C1 segment of cervical spinal cord (tissue), 14 donors: ENCODE data around the gene IFI30.
"Not testable (repeated sequence)": the region's sequence is repeated elsewhere in the genome, so short reads cannot be mapped to it uniquely, and the experiment has no call there.

Source experiments
- DNase-seq, 14 donors: peaks; one replicate each; lab custom pipeline; 2025; lab: John Stamatoyannopoulos, UW

Gene IFI30

GRCh38 chr19:18152442-18152816, 21.2 kb upstream of the IFI30 start:
- DNase-seq: peak; percentile 57 to 98 (median 94)

- peak; percentile 86 to 99 (median 97) for DNase-seq
These were observed 20.6 kb upstream of the IFI30 start, which contains the start of gene PIK3R2 for GRCh38 chr19:18152817-18153555. TSS of gene PIK3R2 (plus strand) at chr19:18153163. CDS start at chr19:18155880, 2,717 bp downstream.

GRCh38 chr19:18153556-18154134, 20.0 kb upstream of the IFI30 start:
- DNase-seq: peak in 2 of 14 donors; percentile 39 to 51

- DNase-seq: no peak
These were observed 18.2 kb upstream of the IFI30 start for GRCh38 chr19:18155095-18156087.

GRCh38 chr19:18156268-18156667, 17.3 kb upstream of the IFI30 start:
- DNase-seq: no peak

- DNase-seq: peak in 13 of 14 donors; percentile 11 to 83 (median 57)
These were observed 16.7 kb upstream of the IFI30 start for GRCh38 chr19:18156841-18157464.

- peak in 12 of 14 donors; percentile 29 to 84 (median 66) for DNase-seq
These were observed 16.0 kb upstream of the IFI30 start for GRCh38 chr19:18157465-18158063.

- no peak for DNase-seq
These were observed 15.1 kb upstream of the IFI30 start for GRCh38 chr19:18158467-18158866.

GRCh38 chr19:18159059-18159616, 14.5 kb upstream of the IFI30 start:
- DNase-seq: not testable (repeated sequence)

GRCh38 chr19:18159810-18160209, 13.8 kb upstream of the IFI30 start:
- no peak for DNase-seq

GRCh38 chr19:18160493-18160970, 13.1 kb upstream of the IFI30 start:
- no peak for DNase-seq

GRCh38 chr19:18160971-18161635, 12.5 kb upstream of the IFI30 start:
- peak in 13 of 14 donors; percentile 18 to 87 (median 50) for DNase-seq

GRCh38 chr19:18161636-18162002, 12.0 kb upstream of the IFI30 start:
- no peak for DNase-seq

GRCh38 chr19:18164072-18164471, 9.5 kb upstream of the IFI30 start:
- DNase-seq: no peak

GRCh38 chr19:18165794-18166544, 7.6 kb upstream of the IFI30 start:
- DNase-seq: no peak

GRCh38 chr19:18167011-18167410, 6.6 kb upstream of the IFI30 start:
- DNase-seq: no peak

- DNase-seq: peak in 4 of 14 donors; percentile 6 to 45 (median 23)
These were observed 5.5 kb upstream of the IFI30 start for GRCh38 chr19:18167975-18168645.

- no peak for DNase-seq
These were observed 4.8 kb upstream of the IFI30 start for GRCh38 chr19:18168673-18169381.
